RWPE2 (cell line): ENCODE data around the gene ABCA3.

Experiments used
- ATAC-seq: fragments of 200-7000 bp; cut with Tn5 transposase; 3 replicates; pipeline ENCODE4 v1.9.1; 2021; ENCODE audit warnings: low read depth
- DNase-seq: peaks from one replicate; pipeline ENCODE4 v3.0.0-alpha.2; 2020; ENCODE audit warnings: low spot score
- H3K27ac ChIP-seq: fragments of 450-650 bp; 2 replicates; pipeline ENCODE4 v1.5.1; 2017; ENCODE audit warnings: mild to moderate bottlenecking; ENCODE audit not compliant: poor library complexity, severe bottlenecking
- H3K27me3 ChIP-seq: fragments of 250-450 bp; sonication (Bioruptor Pico); 2 replicates; pipeline ENCODE4 v1.5.1; 2021; ENCODE audit warnings: mild to moderate bottlenecking, moderate library complexity; ENCODE audit not compliant: insufficient read depth, poor library complexity, severe bottlenecking
- H3K36me3 ChIP-seq: fragments of 250-450 bp; sonication (Bioruptor Pico); 2 replicates; pipeline ENCODE4 v1.5.1; 2020; ENCODE audit warnings: low read depth, mild to moderate bottlenecking, moderate library complexity
- H3K4me1 ChIP-seq: fragments of 250-450 bp; sonication (Bioruptor Pico); 2 replicates; pipeline ENCODE4 v1.5.1; 2021; ENCODE audit warnings: mild to moderate bottlenecking, moderate library complexity; ENCODE audit not compliant: insufficient read depth, poor library complexity, severe bottlenecking
- H3K4me3 ChIP-seq: fragments of 250-450 bp; sonication (Bioruptor Pico); 2 replicates; pipeline ENCODE4 v1.5.1; 2021; ENCODE audit warnings: mild to moderate bottlenecking, moderate library complexity; ENCODE audit not compliant: severe bottlenecking
- H3K9me3 ChIP-seq: fragments of 250-450 bp; sonication (Bioruptor Pico); 2 replicates; pipeline ENCODE4 v1.5.1; 2021; ENCODE audit warnings: mild to moderate bottlenecking, moderate library complexity; ENCODE audit not compliant: severe bottlenecking
- CTCF ChIP-seq: fragments of 450-650 bp; IDR thresholded peaks from one replicate; pipeline ENCODE4 v1.5.1; 2017; ENCODE audit warnings: mild to moderate bottlenecking, moderate library complexity; ENCODE audit not compliant: poor library complexity, severe bottlenecking

Gene ABCA3

DNA sequence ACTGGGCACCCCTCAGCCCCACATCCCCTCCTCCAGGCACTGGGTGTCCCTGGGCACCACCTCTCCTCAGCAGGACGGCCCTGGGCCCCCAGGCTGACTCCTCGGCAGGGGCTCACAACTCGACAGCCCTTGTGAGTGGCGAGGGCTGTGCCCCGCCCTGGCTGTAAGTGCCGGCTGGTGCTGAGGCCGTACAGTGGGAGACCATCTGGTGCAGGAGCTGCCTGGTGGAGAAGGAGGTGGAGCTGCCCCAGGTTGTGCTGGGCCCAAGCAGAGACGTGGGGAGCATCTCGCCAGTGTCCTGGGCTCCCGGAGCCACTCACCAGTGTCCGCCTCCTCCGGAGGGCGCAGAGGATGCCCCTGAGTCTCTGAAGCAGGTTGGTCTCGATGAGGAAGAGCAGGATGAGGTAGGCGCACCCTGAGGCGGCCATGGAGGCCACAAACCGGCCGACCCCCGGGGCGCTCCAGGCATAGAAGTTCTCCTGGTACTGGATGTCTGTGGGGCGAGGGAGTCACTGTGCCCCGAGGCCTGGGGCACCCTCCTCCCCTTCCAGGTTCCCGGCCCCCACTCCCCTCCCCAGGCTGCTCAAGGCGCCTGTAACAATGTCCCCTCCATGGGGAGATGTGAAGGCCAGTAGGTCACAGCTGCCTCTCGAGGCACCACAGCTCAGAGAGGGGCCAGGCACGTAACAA lies 57.5 kb downstream of the ABCA3 start:
- H3K27me3 ChIP-seq, result no peaks in the 10 kb centered on the region
- no peak for ATAC-seq
- H3K4me1 ChIP-seq, result no peaks in the 10 kb centered on the region
- no peaks in the 10 kb centered on the region for H3K9me3 ChIP-seq
- no peak for DNase-seq
- H3K27ac ChIP-seq, result no peak overlapping the region
- TF ChIP-seq CTCF, result no peak
- no peaks in the 10 kb centered on the region for H3K36me3 ChIP-seq
- H3K4me3 ChIP-seq, result no peak overlapping the region

DNA sequence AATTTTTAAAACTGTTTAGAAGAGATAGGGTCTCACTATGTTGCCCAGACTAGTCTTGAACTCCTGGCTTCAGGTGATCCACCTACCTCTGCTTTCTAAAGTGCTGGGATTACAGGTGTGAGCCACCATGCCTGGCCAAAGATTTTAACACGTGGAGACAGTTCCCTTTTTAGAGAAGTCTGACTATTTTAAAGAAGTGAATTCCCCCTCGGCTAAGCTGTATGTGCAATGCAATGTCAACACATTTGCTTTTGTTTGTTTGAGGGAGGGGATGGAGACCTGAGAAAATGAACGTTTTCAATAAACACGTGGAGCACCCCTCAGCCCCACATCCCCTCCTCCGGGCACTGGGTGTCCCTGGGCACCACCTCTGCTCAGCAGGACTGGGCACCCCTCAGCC lies 58.3 kb downstream of the ABCA3 start:
- no peaks in the 10 kb centered on the region for H3K9me3 ChIP-seq
- no peak for ATAC-seq

DNA sequence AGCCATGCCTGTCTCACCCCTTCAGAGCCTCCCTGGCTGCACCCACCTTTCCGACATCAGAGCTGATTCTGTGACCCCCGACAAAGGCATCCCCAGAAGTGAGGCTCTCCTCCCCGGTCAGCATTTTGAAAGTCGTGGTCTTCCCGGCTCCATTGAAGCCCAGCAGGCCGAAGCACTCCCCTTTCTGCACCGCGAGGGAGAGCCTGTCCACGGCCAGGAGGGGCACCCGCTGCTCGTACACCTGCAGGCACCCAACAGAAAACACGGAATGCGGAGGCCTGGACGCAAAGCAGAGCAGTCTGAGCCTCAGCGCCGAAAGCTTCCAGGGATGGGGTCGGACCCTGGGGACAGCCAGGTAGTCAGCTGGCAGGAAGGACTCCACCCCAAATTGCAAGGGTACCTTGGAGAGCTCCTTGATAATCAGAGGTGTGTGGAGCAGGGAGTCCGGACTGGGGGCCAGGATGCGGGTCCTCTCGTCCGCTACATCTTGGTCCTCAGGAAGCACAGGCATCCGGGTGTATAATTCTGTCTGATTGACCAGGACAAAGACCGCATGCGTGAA lies 59.5 kb downstream of the ABCA3 start:
- Histone ChIP-seq H3K9me3 (no peaks in the 10 kb centered on the region), H3K4me1 (no peaks in the 10 kb centered on the region), H3K27me3 (no peaks in the 10 kb centered on the region), H3K36me3 (no peaks in the 10 kb centered on the region), H3K4me3 (no peak overlapping the region), H3K27ac (no peak overlapping the region)
- DNase-seq (no peak), ATAC-seq (no peak)
- no peak for TF ChIP-seq CTCF

More for the DNA sequence above, 58.3 kb downstream of the ABCA3 start:
- no peaks in the 10 kb centered on the region for H3K36me3 ChIP-seq
- no peaks in the 10 kb centered on the region for H3K4me1 ChIP-seq
- H3K27me3 ChIP-seq, result no peaks in the 10 kb centered on the region
- no peak overlapping the region for H3K27ac ChIP-seq
- H3K4me3 ChIP-seq, result no peak overlapping the region
- TF ChIP-seq CTCF, result no peak
- no peak for DNase-seq

DNA sequence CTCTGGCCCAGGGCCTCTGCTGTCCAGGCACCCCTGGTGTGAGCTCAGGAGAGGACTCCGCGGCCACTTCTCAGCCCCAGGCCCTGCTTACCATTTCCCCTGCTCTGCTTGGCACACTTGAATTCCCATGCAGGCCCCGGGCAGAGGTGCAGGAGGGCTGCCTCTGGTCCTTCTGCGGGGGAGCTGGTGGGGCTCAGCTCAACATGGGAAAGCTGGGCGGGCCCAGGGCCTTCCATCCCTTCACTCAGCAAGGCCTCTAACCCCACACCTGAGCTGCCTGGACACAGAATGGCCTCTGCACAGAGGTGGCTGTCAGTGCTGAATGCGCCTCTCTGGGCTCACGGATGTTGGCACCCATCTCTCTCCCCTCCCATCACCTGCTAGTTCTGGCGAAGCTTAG lies 60.1 kb downstream of the ABCA3 start:
- ATAC-seq (no peak), DNase-seq (no peak)
- Histone ChIP-seq H3K4me3 (no peak overlapping the region), H3K27me3 (no peaks in the 10 kb centered on the region), H3K4me1 (no peaks in the 10 kb centered on the region), H3K36me3 (no peaks in the 10 kb centered on the region), H3K27ac (no peak overlapping the region), H3K9me3 (no peaks in the 10 kb centered on the region)
- TF ChIP-seq CTCF, result no peak
